DOHH2 (cell line): Measurements from ENCODE around the gene FZD10.

Source experiments
- H3F3A ChIP-seq: fragments of 200-600 bp; sonication (generic), shearing (Covaris generic); 2 replicates; pipeline ENCODE4 v1.6.0; 2016; ENCODE audit warnings: antibody characterized with exemption, mild to moderate bottlenecking; ENCODE audit not compliant: control insufficient read depth, insufficient read depth
- H3K27ac ChIP-seq: fragments of 200-600 bp; sonication (generic); 2 replicates; pipeline ENCODE4 v1.5.1; 2014; ENCODE audit warnings: low read depth, mild to moderate bottlenecking, low read length, moderate library complexity
- H3K27me3 ChIP-seq: fragments of 200-600 bp; sonication (generic); 2 replicates; pipeline ENCODE4 v1.6.1; 2014; ENCODE audit warnings: mild to moderate bottlenecking, low read length, mixed read lengths; ENCODE audit not compliant: control insufficient read depth
- H3K36me3 ChIP-seq: fragments of 200-600 bp; sonication (generic); 2 replicates; pipeline ENCODE4 v1.6.1; 2014; ENCODE audit warnings: mild to moderate bottlenecking, low read length, moderate library complexity, mixed read lengths; ENCODE audit not compliant: control insufficient read depth
- H3K4me1 ChIP-seq: fragments of 200-600 bp; sonication (generic); 2 replicates; pipeline ENCODE4 v1.6.1; 2014; ENCODE audit warnings: mild to moderate bottlenecking, low read length, mixed read lengths; ENCODE audit not compliant: control insufficient read depth
- H3K4me2 ChIP-seq: fragments of 200-600 bp; sonication (generic); 2 replicates; pipeline ENCODE4 v1.6.0; 2014; ENCODE audit warnings: mild to moderate bottlenecking, low read length, moderate library complexity
- H3K4me3 ChIP-seq: fragments of 200-600 bp; sonication (generic); 2 replicates; pipeline ENCODE4 v1.5.1; 2014; ENCODE audit warnings: mild to moderate bottlenecking, low read length, mixed read lengths
- H3K79me2 ChIP-seq: fragments of 200-600 bp; sonication (generic); 2 replicates; pipeline ENCODE4 v1.6.1; 2014; ENCODE audit warnings: mild to moderate bottlenecking, low read length, mixed read lengths; ENCODE audit not compliant: control insufficient read depth
- H3K9me2 ChIP-seq: fragments of 200-600 bp; sonication (generic); replicated peaks from 2 replicates; pipeline ENCODE4 v1.6.1; 2014; ENCODE audit warnings: mild to moderate bottlenecking, low read length, mixed read lengths; ENCODE audit not compliant: control insufficient read depth
- H3K9me3 ChIP-seq: fragments of 200-600 bp; sonication (generic); 2 replicates; pipeline ENCODE4 v1.6.1; 2014; ENCODE audit warnings: antibody characterized with exemption, low read length, mixed read lengths; ENCODE audit not compliant: control insufficient read depth, insufficient read depth
- H4K20me1 ChIP-seq: fragments of 200-600 bp; sonication (generic); 2 replicates; pipeline ENCODE4 v1.6.0; 2014; ENCODE audit warnings: low read depth, mild to moderate bottlenecking, antibody characterized with exemption, low read length, moderate library complexity; ENCODE audit not compliant: control insufficient read depth, insufficient read depth
- EZH2phosphoT487 ChIP-seq: fragments of 200-600 bp; sonication (generic); IDR thresholded peaks from 2 replicates; pipeline ENCODE4 v1.6.1; 2017; ENCODE audit warnings: borderline replicate concordance, mild to moderate bottlenecking, antibody characterized with exemption, low read length, moderate library complexity, mixed read lengths
- TF ChIP-seq, protein P1 (sequence below): fragments of 200-600 bp; sonication (generic); IDR thresholded peaks from one replicate; pipeline ENCODE4 v1.5.1; 2014; ENCODE audit warnings: antibody characterized with exemption, mild to moderate bottlenecking, low read depth, low read length; ENCODE audit not compliant: poor library complexity, severe bottlenecking

Gene FZD10

DNA sequence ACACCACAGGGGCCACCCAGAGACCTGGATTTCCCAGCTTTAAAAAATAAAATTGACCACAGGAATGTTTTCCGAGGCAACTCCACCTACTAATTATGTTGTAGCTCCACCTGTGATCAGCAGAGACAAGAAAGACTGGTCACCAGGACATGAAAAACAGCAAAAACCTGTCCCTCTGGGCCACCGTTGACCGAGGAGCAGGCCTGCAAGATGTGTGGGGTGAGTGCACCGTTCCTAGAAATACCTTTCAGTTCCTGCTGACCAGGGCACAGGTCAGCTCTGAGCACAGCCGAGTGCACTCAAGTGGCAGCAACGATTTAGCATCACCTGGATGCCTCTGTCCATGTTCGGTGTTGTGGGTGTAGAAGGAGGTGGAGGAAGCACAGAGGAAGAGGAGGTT lies 16.9 kb downstream of the FZD10 start:
- H3F3A ChIP-seq: no peaks in the 10 kb centered on the region

DNA sequence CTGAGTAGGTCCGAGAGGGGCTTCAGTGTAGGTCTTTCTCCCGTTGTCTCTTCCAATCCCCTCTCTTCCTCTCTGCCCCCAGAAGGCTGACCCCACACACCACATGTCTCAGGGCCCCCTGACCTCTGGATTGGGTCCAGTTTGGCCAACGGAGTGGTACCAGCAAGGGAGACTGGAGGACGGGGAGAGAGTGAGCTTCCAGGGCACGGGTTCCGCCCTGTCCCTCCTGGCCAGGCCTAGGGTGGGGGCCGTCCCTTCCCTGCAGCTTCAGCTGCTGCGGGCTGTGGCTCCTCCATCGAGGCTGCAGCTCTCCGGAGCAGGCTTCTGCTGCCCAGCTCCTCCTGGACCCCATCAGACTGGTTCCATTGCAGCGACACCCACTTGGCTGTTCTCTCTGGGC lies 17.4 kb downstream of the FZD10 start:
- Histone ChIP-seq H3F3A (no peaks in the 10 kb centered on the region), H3K9me3 (peaks cover 5% of the 10 kb centered on the region; the same call in 1 of the 2 replicates), H3K4me3 (no peak overlapping the region), H3K79me2 (no peaks in the 10 kb centered on the region), H3K4me2 (no peak overlapping the region), H3K36me3 (no peaks in the 10 kb centered on the region), H4K20me1 (no peaks in the 10 kb centered on the region), H3K4me1 (no peaks in the 10 kb centered on the region), H3K27ac (no peak overlapping the region), H3K9me2 (no peaks in the 10 kb centered on the region), H3K27me3 (no peaks in the 10 kb centered on the region)
- TF ChIP-seq, protein P1, sequence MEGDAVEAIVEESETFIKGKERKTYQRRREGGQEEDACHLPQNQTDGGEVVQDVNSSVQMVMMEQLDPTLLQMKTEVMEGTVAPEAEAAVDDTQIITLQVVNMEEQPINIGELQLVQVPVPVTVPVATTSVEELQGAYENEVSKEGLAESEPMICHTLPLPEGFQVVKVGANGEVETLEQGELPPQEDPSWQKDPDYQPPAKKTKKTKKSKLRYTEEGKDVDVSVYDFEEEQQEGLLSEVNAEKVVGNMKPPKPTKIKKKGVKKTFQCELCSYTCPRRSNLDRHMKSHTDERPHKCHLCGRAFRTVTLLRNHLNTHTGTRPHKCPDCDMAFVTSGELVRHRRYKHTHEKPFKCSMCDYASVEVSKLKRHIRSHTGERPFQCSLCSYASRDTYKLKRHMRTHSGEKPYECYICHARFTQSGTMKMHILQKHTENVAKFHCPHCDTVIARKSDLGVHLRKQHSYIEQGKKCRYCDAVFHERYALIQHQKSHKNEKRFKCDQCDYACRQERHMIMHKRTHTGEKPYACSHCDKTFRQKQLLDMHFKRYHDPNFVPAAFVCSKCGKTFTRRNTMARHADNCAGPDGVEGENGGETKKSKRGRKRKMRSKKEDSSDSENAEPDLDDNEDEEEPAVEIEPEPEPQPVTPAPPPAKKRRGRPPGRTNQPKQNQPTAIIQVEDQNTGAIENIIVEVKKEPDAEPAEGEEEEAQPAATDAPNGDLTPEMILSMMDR: no peak
- TF ChIP-seq EZH2phosphoT487: no peak

More for the DNA sequence above, 16.9 kb downstream of the FZD10 start:
- H3K4me2 ChIP-seq: no peak overlapping the region
- no peaks in the 10 kb centered on the region for H3K27me3 ChIP-seq
- H3K79me2 ChIP-seq: no peaks in the 10 kb centered on the region
- H3K4me3 ChIP-seq: no peak overlapping the region
- H3K9me2 ChIP-seq: no peaks in the 10 kb centered on the region
- peaks cover 5% of the 10 kb centered on the region; the same call in 1 of the 2 replicates for H3K9me3 ChIP-seq
- TF ChIP-seq, protein P1: no peak
- no peak for TF ChIP-seq EZH2phosphoT487
- no peak overlapping the region for H3K27ac ChIP-seq
- no peaks in the 10 kb centered on the region for H3K4me1 ChIP-seq
- no peaks in the 10 kb centered on the region for H3K36me3 ChIP-seq
- no peaks in the 10 kb centered on the region for H4K20me1 ChIP-seq

DNA sequence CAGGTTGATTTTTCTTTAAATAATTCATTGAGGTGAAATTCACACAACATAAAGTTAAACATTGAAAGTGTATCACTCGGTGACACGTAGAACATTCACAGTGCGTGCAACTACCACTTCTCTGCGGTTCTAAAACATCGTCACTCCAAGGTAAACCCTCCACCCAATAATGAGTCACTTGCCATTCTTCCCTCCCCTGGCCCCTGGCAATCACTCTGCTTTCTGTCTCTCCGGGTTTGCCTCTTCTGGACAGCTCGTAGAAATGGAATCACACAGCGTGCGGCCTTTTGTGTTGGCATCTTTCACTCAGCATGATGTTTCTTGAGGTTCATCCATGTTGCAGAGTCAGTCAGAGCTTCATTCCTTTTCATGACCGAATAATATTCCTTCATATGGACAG lies 18.9 kb downstream of the FZD10 start:
- Histone ChIP-seq H4K20me1 (no peaks in the 10 kb centered on the region), H3F3A (no peaks in the 10 kb centered on the region), H3K9me3 (peaks cover 5% of the 10 kb centered on the region; the same call in 1 of the 2 replicates), H3K79me2 (no peaks in the 10 kb centered on the region), H3K4me2 (no peak overlapping the region), H3K4me1 (no peaks in the 10 kb centered on the region), H3K36me3 (no peaks in the 10 kb centered on the region), H3K27me3 (no peaks in the 10 kb centered on the region), H3K27ac (no peak overlapping the region), H3K9me2 (no peaks in the 10 kb centered on the region), H3K4me3 (no peak overlapping the region)
- TF ChIP-seq, protein P1: no peak
- no peak for TF ChIP-seq EZH2phosphoT487
